HepG2 (cell line): ENCODE data around the gene CORO7. TPM values are rescaled to one million over a fixed set of nuclear protein-coding genes. Genes with fewer than 3 reads are reported as not detected.
A peak's percentile ranks its signal among the peaks of the same experiment; 100 is the strongest.

Experiments used
- ETV6 ChIP-seq: sonication (generic); formaldehyde crosslinking; conservative IDR thresholded peaks from 2 replicates; pipeline ENCODE4 v1.4.0; 2020; ENCODE audit warnings: missing genetic modification reagents
- FOXP1 ChIP-seq, 2 experiments: fragments of 450-650 bp in 1 of 2; IDR thresholded peaks; 2 replicates each; pipeline ENCODE4 v1.6.1; 2017 to 2018; ENCODE audit warnings: antibody characterized with exemption in 1 of 2
- HNRNPLL ChIP-seq: fragments of 200-400 bp; formaldehyde crosslinking; IDR thresholded peaks from 2 replicates; pipeline ENCODE4 v1.6.1; 2017; ENCODE audit warnings: mild to moderate bottlenecking, low read depth, low read length; ENCODE audit not compliant: poor library complexity, severe bottlenecking
- JDP2 ChIP-seq: sonication (generic); formaldehyde crosslinking; IDR thresholded peaks from 2 replicates; pipeline ENCODE4 v1.8.1; 2022; ENCODE audit warnings: missing genetic modification reagents, borderline replicate concordance
- KAT2B ChIP-seq: fragments of 150-350 bp; IDR thresholded peaks from 2 replicates; pipeline ENCODE4 v1.6.1; 2014; ENCODE audit warnings: low read depth, low read length, borderline replicate concordance
- KDM2A ChIP-seq: sonication (generic); formaldehyde crosslinking; IDR thresholded peaks from 2 replicates; pipeline ENCODE4 v1.4.0; 2020; ENCODE audit warnings: low read depth, missing genetic modification reagents, borderline replicate concordance
- NR2F1 ChIP-seq, 2 experiments: fragments of 450-650 bp in 1 of 2; formaldehyde crosslinking in 1 of 2; IDR thresholded peaks; 2 replicates each; pipeline versions ENCODE4 v1.5.0 to v1.6.1; 2016 to 2020; ENCODE audit warnings: mild to moderate bottlenecking in 1 of 2, missing compliant biosample characterization in 1 of 2, missing genetic modification reagents in 1 of 2, moderate library complexity in 1 of 2
- RBAK ChIP-seq: sonication (generic); formaldehyde crosslinking; IDR thresholded peaks from 2 replicates; pipeline ENCODE4 v1.5.1; 2020; ENCODE audit warnings: mild to moderate bottlenecking, missing genetic modification reagents
- SRSF4 ChIP-seq: fragments of 200-400 bp; formaldehyde crosslinking; IDR thresholded peaks from one replicate; pipeline ENCODE4 v1.6.1; 2018; ENCODE audit warnings: mild to moderate bottlenecking, low read depth, low read length, moderate library complexity; ENCODE audit not compliant: poor library complexity, severe bottlenecking
- TSC22D2 ChIP-seq: sonication (generic); formaldehyde crosslinking; IDR thresholded peaks from 2 replicates; pipeline ENCODE4 v1.5.1; 2020; ENCODE audit warnings: missing genetic modification reagents, mild to moderate bottlenecking, borderline replicate concordance
- ZFX ChIP-seq: sonication (generic); formaldehyde crosslinking; IDR thresholded peaks from 2 replicates; pipeline ENCODE4 v1.4.0; 2020; ENCODE audit warnings: mild to moderate bottlenecking, low read depth, missing genetic modification reagents, moderate library complexity
- ZNF382 ChIP-seq: sonication (generic); formaldehyde crosslinking; IDR thresholded peaks from 2 replicates; pipeline ENCODE4 v1.5.0; 2020; ENCODE audit warnings: missing genetic modification reagents, mild to moderate bottlenecking, borderline replicate concordance
- ZNF562 ChIP-seq: sonication (generic); formaldehyde crosslinking; IDR thresholded peaks from 2 replicates; pipeline ENCODE4 v1.8.0; 2022; ENCODE audit warnings: missing genetic modification reagents, borderline replicate concordance
- polyA plus RNA-seq, 8 experiments: library from polyadenylated mRNA; depleted of rRNA in 3 of 8; stranded (reverse) in 7 of 8; unstranded in 1 of 8; fragments of >200 nt; fragmentation: Illumina TruSeq in 4 of 8; extraction: Trizol in 4 of 8; gene quantifications; 2 replicates each; pipeline versions ENCODE4 v1.2.1 to v1.2.3, GENCODE V29; 2011 to 2016; ENCODE audit warnings: low read depth in 4 of 8, missing spikeins in 1 of 8, mixed read lengths in 1 of 8; ENCODE audit not compliant: insufficient read depth in 1 of 8
- total RNA-seq, 5 experiments: library from RNA; depleted of rRNA; stranded (reverse); fragments of >200 nt; fragmentation: Illumina TruSeq; extraction: Trizol; gene quantifications; 2 replicates each; pipeline ENCODE4 v1.2.3, GENCODE V29; 2016; ENCODE audit warnings: low read depth in 1 of 5
- TF ChIP-seq, protein P1 (sequence below): IDR thresholded peaks from 2 replicates; pipeline ENCODE4 v1.6.1; 2012; ENCODE audit warnings: inconsistent platforms
- TF ChIP-seq, protein P2 (sequence below): sonication (generic); formaldehyde crosslinking; IDR thresholded peaks from 2 replicates; pipeline ENCODE4 v1.4.0; 2020; ENCODE audit warnings: missing genetic modification reagents, low read depth, mild to moderate bottlenecking, borderline replicate concordance
- TF ChIP-seq, protein P3 (sequence below): sonication (generic); formaldehyde crosslinking; IDR thresholded peaks from 2 replicates; pipeline ENCODE4 v1.5.1; 2020; ENCODE audit warnings: mild to moderate bottlenecking, missing genetic modification reagents, moderate library complexity
- TF ChIP-seq, protein P4 (sequence below): sonication (generic); formaldehyde crosslinking; IDR thresholded peaks from 2 replicates; pipeline ENCODE4 v1.8.1; 2023; ENCODE audit warnings: mild to moderate bottlenecking, missing genetic modification reagents, borderline replicate concordance
- TF ChIP-seq, protein P5 (sequence below): sonication (generic); formaldehyde crosslinking; IDR thresholded peaks from 2 replicates; pipeline ENCODE4 v1.4.0; 2020; ENCODE audit warnings: mild to moderate bottlenecking, missing genetic modification reagents
- TF ChIP-seq, protein P6 (sequence below): sonication (generic); formaldehyde crosslinking; IDR thresholded peaks from 2 replicates; pipeline ENCODE4 v1.4.0; 2020; ENCODE audit warnings: mild to moderate bottlenecking, low read depth, missing genetic modification reagents

CORO7 gene
- total and polyA plus RNA-seq, 2 of the 13 experiments (the other 11 are each of a cell fraction or from before 2014, with no cell fraction given) = 9.9 to 14.3 TPM

DNA sequence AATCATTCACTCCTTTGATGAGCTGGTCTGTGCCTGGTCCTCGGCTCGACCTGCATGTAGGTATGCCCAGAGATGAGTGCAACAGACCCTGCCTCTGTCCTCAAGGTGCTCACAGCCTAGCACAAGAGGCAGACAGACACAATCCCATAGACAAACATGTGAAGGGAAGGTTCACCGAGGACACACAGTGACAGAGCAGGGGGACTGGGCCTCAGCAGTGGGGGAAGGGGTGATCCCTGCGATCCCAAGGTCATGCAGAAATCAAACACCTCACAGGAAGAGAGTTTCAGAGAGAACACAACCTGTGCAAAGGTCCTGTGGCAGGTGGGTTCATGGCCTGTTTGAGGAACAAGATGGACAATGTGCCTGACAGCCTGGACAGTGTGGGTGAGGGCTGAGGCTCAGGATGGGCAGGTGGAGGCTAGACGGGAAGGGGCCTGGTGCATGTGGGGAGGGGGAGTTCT is 49.0 kb downstream of the CORO7 start (continued):
- peak in 1 of 2 experiments; percentile 40; a peak in 1 of 4 replicates for TF ChIP-seq NR2F1 (CRISPR knock-in tag; IDR thresholded peaks at IDR 0.05)
- no peak for TF ChIP-seq JDP2 (CRISPR knock-in tag)
- TF ChIP-seq FOXP1 (IDR thresholded peaks at IDR 0.05) = no peak
- TF ChIP-seq FOXP1 (CRISPR knock-in tag; IDR thresholded peaks at IDR 0.05) = peak; percentile 33; the same call in 1 of the 2 replicates
- TF ChIP-seq, protein P1, sequence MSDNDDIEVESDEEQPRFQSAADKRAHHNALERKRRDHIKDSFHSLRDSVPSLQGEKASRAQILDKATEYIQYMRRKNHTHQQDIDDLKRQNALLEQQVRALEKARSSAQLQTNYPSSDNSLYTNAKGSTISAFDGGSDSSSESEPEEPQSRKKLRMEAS = peak; percentile 62; the same call in 1 of the 2 replicates
- TF ChIP-seq TSC22D2 = no peak
- no peak for TF ChIP-seq KAT2B
- TF ChIP-seq, protein P2, sequence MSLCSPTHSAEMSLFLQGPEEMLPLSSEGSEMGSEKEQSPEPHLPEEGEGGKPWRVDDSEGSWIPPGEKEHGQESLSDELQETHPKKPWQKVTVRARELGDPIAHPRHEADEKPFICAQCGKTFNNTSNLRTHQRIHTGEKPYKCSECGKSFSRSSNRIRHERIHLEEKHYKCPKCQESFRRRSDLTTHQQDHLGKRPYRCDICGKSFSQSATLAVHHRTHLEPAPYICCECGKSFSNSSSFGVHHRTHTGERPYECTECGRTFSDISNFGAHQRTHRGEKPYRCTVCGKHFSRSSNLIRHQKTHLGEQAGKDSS (CRISPR knock-in tag) = peak; percentile 86
- TF ChIP-seq, protein P3, sequence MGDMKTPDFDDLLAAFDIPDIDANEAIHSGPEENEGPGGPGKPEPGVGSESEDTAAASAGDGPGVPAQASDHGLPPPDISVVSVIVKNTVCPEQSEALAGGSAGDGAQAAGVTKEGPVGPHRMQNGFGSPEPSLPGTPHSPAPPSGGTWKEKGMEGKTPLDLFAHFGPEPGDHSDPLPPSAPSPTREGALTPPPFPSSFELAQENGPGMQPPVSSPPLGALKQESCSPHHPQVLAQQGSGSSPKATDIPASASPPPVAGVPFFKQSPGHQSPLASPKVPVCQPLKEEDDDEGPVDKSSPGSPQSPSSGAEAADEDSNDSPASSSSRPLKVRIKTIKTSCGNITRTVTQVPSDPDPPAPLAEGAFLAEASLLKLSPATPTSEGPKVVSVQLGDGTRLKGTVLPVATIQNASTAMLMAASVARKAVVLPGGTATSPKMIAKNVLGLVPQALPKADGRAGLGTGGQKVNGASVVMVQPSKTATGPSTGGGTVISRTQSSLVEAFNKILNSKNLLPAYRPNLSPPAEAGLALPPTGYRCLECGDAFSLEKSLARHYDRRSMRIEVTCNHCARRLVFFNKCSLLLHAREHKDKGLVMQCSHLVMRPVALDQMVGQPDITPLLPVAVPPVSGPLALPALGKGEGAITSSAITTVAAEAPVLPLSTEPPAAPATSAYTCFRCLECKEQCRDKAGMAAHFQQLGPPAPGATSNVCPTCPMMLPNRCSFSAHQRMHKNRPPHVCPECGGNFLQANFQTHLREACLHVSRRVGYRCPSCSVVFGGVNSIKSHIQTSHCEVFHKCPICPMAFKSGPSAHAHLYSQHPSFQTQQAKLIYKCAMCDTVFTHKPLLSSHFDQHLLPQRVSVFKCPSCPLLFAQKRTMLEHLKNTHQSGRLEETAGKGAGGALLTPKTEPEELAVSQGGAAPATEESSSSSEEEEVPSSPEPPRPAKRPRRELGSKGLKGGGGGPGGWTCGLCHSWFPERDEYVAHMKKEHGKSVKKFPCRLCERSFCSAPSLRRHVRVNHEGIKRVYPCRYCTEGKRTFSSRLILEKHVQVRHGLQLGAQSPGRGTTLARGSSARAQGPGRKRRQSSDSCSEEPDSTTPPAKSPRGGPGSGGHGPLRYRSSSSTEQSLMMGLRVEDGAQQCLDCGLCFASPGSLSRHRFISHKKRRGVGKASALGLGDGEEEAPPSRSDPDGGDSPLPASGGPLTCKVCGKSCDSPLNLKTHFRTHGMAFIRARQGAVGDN (CRISPR knock-in tag) = peak; percentile 75
- TF ChIP-seq ZNF382 (CRISPR knock-in tag) = no peak
- TF ChIP-seq, protein P4, sequence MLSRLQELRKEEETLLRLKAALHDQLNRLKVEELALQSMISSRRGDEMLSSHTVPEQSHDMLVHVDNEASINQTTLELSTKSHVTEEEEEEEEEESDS (CRISPR knock-in tag) = no peak
- no peak for TF ChIP-seq RBAK (CRISPR knock-in tag)
- no peak for TF ChIP-seq ETV6 (CRISPR knock-in tag)
- no peak for TF ChIP-seq KDM2A (CRISPR knock-in tag)
- no peak for TF ChIP-seq HNRNPLL
- TF ChIP-seq, protein P5, sequence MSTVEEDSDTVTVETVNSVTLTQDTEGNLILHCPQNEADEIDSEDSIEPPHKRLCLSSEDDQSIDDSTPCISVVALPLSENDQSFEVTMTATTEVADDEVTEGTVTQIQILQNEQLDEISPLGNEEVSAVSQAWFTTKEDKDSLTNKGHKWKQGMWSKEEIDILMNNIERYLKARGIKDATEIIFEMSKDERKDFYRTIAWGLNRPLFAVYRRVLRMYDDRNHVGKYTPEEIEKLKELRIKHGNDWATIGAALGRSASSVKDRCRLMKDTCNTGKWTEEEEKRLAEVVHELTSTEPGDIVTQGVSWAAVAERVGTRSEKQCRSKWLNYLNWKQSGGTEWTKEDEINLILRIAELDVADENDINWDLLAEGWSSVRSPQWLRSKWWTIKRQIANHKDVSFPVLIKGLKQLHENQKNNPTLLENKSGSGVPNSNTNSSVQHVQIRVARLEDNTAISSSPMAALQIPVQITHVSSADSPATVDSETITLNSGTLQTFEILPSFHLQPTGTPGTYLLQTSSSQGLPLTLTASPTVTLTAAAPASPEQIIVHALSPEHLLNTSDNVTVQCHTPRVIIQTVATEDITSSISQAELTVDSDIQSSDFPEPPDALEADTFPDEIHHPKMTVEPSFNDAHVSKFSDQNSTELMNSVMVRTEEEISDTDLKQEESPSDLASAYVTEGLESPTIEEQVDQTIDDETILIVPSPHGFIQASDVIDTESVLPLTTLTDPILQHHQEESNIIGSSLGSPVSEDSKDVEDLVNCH (CRISPR knock-in tag) = no peak
- TF ChIP-seq, protein P6, sequence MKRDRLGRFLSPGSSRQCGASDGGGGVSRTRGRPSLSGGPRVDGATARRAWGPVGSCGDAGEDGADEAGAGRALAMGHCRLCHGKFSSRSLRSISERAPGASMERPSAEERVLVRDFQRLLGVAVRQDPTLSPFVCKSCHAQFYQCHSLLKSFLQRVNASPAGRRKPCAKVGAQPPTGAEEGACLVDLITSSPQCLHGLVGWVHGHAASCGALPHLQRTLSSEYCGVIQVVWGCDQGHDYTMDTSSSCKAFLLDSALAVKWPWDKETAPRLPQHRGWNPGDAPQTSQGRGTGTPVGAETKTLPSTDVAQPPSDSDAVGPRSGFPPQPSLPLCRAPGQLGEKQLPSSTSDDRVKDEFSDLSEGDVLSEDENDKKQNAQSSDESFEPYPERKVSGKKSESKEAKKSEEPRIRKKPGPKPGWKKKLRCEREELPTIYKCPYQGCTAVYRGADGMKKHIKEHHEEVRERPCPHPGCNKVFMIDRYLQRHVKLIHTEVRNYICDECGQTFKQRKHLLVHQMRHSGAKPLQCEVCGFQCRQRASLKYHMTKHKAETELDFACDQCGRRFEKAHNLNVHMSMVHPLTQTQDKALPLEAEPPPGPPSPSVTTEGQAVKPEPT (CRISPR knock-in tag) = 0 out of 2 replicates have a peak, but pooled peaks have one; percentile 40
- TF ChIP-seq ZFX (CRISPR knock-in tag) = peak; percentile 80
- no peak for TF ChIP-seq SRSF4
- TF ChIP-seq ZNF562 (CRISPR knock-in tag) = no peak
